Measurements from ENCODE around the gene CRTC1. TPM values are rescaled to one million over a fixed set of nuclear protein-coding genes. Genes with fewer than 3 reads are reported as not detected.

Gene CRTC1
- total RNA-seq, 1 experiment from 2014 or later, result 12.3 TPM

- TF ChIP-seq CBFB (CRISPR knock-in tag; IDR thresholded peaks at IDR 0.05; ENCODE audit: low read depth) (no peak), MYBL2 (CRISPR knock-in tag; IDR thresholded peaks at IDR 0.05) (no peak)
These were observed 61.7 kb downstream of the CRTC1 start (continued) for GRCh38 chr19:18745012-18745735.

- no peak for ATAC-seq
- H3K9me3 Mint-ChIP-seq, result no peaks in the 10 kb centered on the region
- H3K36me3 Mint-ChIP-seq, result no peaks in the 10 kb centered on the region; the same call in 1 of the 2 replicates
- CTCF ChIA-PET, result interaction anchor here (0.7 to 1.9 kb wide), 6 partner anchors 13 to 241 kb away, joined by 3 to 12 read pairs (median 4); no protein-coding TSS in a partner anchor
- POLR2A ChIA-PET, result no interaction called here
- DNase-seq (ENCODE audit: low spot score), result no peak
- TF ChIP-seq KAT7 (CRISPR knock-in tag; IDR thresholded peaks at IDR 0.05; ENCODE audit: borderline replicate concordance) (no peak), IRF1 (CRISPR knock-in tag; IDR thresholded peaks at IDR 0.05) (no peak), TEAD4 (CRISPR knock-in tag; IDR thresholded peaks at IDR 0.05) (no peak), CREM (CRISPR knock-in tag; IDR thresholded peaks at IDR 0.05) (no peak), SOX15 (CRISPR knock-in tag; IDR thresholded peaks at IDR 0.05) (no peak), NFYB (CRISPR knock-in tag; conservative IDR thresholded peaks at IDR 0.05; ENCODE audit: low read depth) (no peak), CDX4 (CRISPR knock-in tag; IDR thresholded peaks at IDR 0.05; ENCODE audit: borderline replicate concordance) (no peak), RELA (CRISPR knock-in tag; IDR thresholded peaks at IDR 0.05; ENCODE audit: borderline replicate concordance) (no peak), NR3C1 (CRISPR knock-in tag; conservative IDR thresholded peaks at IDR 0.05; ENCODE audit: low read depth) (no peak), TEAD1 (CRISPR knock-in tag; IDR thresholded peaks at IDR 0.05) (no peak), E2F5 (CRISPR knock-in tag; IDR thresholded peaks at IDR 0.05) (no peak), HMGA2 (CRISPR knock-in tag; IDR thresholded peaks at IDR 0.05) (no peak), CBFB (CRISPR knock-in tag; IDR thresholded peaks at IDR 0.05; ENCODE audit: low read depth) (no peak), ATF6 (CRISPR knock-in tag; IDR thresholded peaks at IDR 0.05) (no peak), ZNF317 (CRISPR knock-in tag; IDR thresholded peaks at IDR 0.05; ENCODE audit: borderline replicate concordance, low read depth) (no peak), ZBTB43 (CRISPR knock-in tag; IDR thresholded peaks at IDR 0.05) (no peak), MAX (CRISPR knock-in tag; IDR thresholded peaks at IDR 0.05) (no peak), ATF3 (CRISPR knock-in tag; conservative IDR thresholded peaks at IDR 0.05) (no peak)
- H3K27me3 Mint-ChIP-seq (ENCODE audit: low read depth), result no peaks in the 10 kb centered on the region
- no peak overlapping the region for H3K27ac Mint-ChIP-seq
- H3K4me3 Mint-ChIP-seq, result no peak overlapping the region
- peaks cover 9% of the 10 kb centered on the region for H3K4me1 Mint-ChIP-seq
These were observed 62.5 kb downstream of the CRTC1 start for GRCh38 chr19:18745931-18746330.
